Chondrocyte (in vitro differentiated cells): ENCODE measurements around the gene C1orf210. TPM values are rescaled to one million over a fixed set of nuclear protein-coding genes. Genes with fewer than 3 reads are reported as not detected.

ENCODE experiments used
- DNase-seq: peaks from one replicate; pipeline ENCODE4 v3.0.0; 2021; ENCODE audit warnings: mixed read lengths, low spot score
- H3K27ac Mint-ChIP-seq: one replicate; pipeline ENCODE4 v1.8.0; 2021; ENCODE audit warnings: mild to moderate bottlenecking, moderate library complexity, mixed read lengths; ENCODE audit not compliant: unreplicated experiment
- H3K27me3 Mint-ChIP-seq: 2 replicates; pipeline ENCODE4 v1.8.0; 2021; ENCODE audit warnings: low read depth, mixed read lengths
- H3K36me3 Mint-ChIP-seq: 2 replicates; pipeline ENCODE4 v1.8.0; 2021; ENCODE audit warnings: low read depth, mixed read lengths
- H3K4me1 Mint-ChIP-seq: 2 replicates; pipeline ENCODE4 v1.8.0; 2021; ENCODE audit warnings: low read depth, mild to moderate bottlenecking, mixed read lengths
- H3K4me3 Mint-ChIP-seq: one replicate; pipeline ENCODE4 v1.8.0; 2021; ENCODE audit warnings: mild to moderate bottlenecking, moderate library complexity, mixed read lengths; ENCODE audit not compliant: unreplicated experiment
- H3K9me3 Mint-ChIP-seq: 2 replicates; pipeline ENCODE4 v1.8.0; 2021; ENCODE audit warnings: low read depth, mixed read lengths
- CTCF ChIP-seq: fragments of 200-600 bp; sonication (generic); IDR thresholded peaks from 2 replicates; pipeline ENCODE4 v1.5.0; 2021; ENCODE audit warnings: antibody characterized with exemption, mild to moderate bottlenecking, moderate library complexity
- total RNA-seq: library from RNA; stranded (reverse); gene quantifications from 3 replicates; pipeline ENCODE4 v1.2.1, GENCODE V29; 2021

The C1orf210 gene
- total RNA-seq, 1 donor from 2014 or later: not detected

GRCh38 chr1:43299101-43299500, 13.7 kb upstream of the C1orf210 start:
- Mint-ChIP-seq H3K4me3 (no peak overlapping the region), H3K27me3 (no peaks in the 10 kb centered on the region), H3K4me1 (peaks cover 25% of the 10 kb centered on the region), H3K9me3 (no peaks in the 10 kb centered on the region), H3K27ac (no peak overlapping the region), H3K36me3 (no peaks in the 10 kb centered on the region)
- DNase-seq: no peak
- TF ChIP-seq CTCF: no peak

GRCh38 chr1:43298055-43298454, 12.7 kb upstream of the C1orf210 start:
- no peak overlapping the region for H3K27ac Mint-ChIP-seq
- peaks cover 29% of the 10 kb centered on the region for H3K4me1 Mint-ChIP-seq
- no peaks in the 10 kb centered on the region for H3K9me3 Mint-ChIP-seq
- no peaks in the 10 kb centered on the region for H3K36me3 Mint-ChIP-seq
- no peak for TF ChIP-seq CTCF
- H3K4me3 Mint-ChIP-seq: no peak overlapping the region
- DNase-seq: no peak
- H3K27me3 Mint-ChIP-seq: no peaks in the 10 kb centered on the region

- peak overlapping the region; percentile 28 for H3K27ac Mint-ChIP-seq
- H3K36me3 Mint-ChIP-seq: no peaks in the 10 kb centered on the region
- no peaks in the 10 kb centered on the region for H3K27me3 Mint-ChIP-seq
- H3K4me3 Mint-ChIP-seq: no peak overlapping the region
- peaks cover 31% of the 10 kb centered on the region for H3K4me1 Mint-ChIP-seq
- no peaks in the 10 kb centered on the region for H3K9me3 Mint-ChIP-seq
- no peak for TF ChIP-seq CTCF
- DNase-seq: no peak
These were observed 10.8 kb upstream of the C1orf210 start for GRCh38 chr1:43296207-43296606.

- Mint-ChIP-seq H3K36me3 (no peaks in the 10 kb centered on the region), H3K4me1 (peaks cover 31% of the 10 kb centered on the region), H3K27me3 (no peaks in the 10 kb centered on the region), H3K27ac (peak overlapping the region; percentile 17), H3K4me3 (no peak overlapping the region), H3K9me3 (no peaks in the 10 kb centered on the region)
- no peak for TF ChIP-seq CTCF
- no peak for DNase-seq
These were observed 9.4 kb upstream of the C1orf210 start for GRCh38 chr1:43294761-43295160.

GRCh38 chr1:43293896-43294760, 8.7 kb upstream of the C1orf210 start:
- peak overlapping the region; percentile 17 for H3K27ac Mint-ChIP-seq
- H3K36me3 Mint-ChIP-seq: no peaks in the 10 kb centered on the region
- H3K9me3 Mint-ChIP-seq: no peaks in the 10 kb centered on the region
- no peak overlapping the region for H3K4me3 Mint-ChIP-seq
- TF ChIP-seq CTCF: no peak
- DNase-seq: no peak
- H3K4me1 Mint-ChIP-seq: peaks cover 31% of the 10 kb centered on the region
- no peaks in the 10 kb centered on the region for H3K27me3 Mint-ChIP-seq
